K562 (cell line): ENCODE data around the gene NACC1. TPM values are rescaled to one million over a fixed set of nuclear protein-coding genes. Genes with fewer than 3 reads are reported as not detected.

Experiments
- ATAC-seq: fragments of 200-7000 bp; cut with Tn5 transposase; 3 replicates; pipeline ENCODE4 v1.9.1; 2020; ENCODE audit warnings: moderate library complexity
- BruUV-seq: library from RNA; stranded (reverse); fragments of 400-500 nt; replicated peaks from 2 replicates; lab custom pipeline; 2021; lab: Mats Ljungman, UMichigan
- CTCF ChIA-PET: fragments of 300-600 bp; formaldehyde crosslinking; extraction: SDS; loops from one replicate; lab custom pipeline; 2021; ENCODE audit warnings: low intra/inter-chr PET ratio; lab: Yijun Ruan, JAX
- POLR2A ChIA-PET: fragments of 300-600, 350-650 bp; sonication (Branson Sonifier 250); formaldehyde crosslinking; extraction: SDS; loops from one replicate; lab custom pipeline; 2021; ENCODE audit warnings: antibody characterized with exemption, inconsistent platforms; lab: Yijun Ruan, JAX
- DNase-seq, 4 experiments: peaks; one replicate each; pipeline versions ENCODE4 v3.0.0 to v3.0.0-alpha.2; 2011 to 2018; ENCODE audit warnings: low spot score in 3 of 4, mixed read lengths in 3 of 4; ENCODE audit errors: extremely low read depth in 1 of 4
- FAIRE-seq: peaks from 2 replicates; lab custom pipeline; 2011; peaks lifted over from hg19 to GRCh38; lab: Jason Lieb, UNC
- H2AFZ ChIP-seq: 2 replicates; pipeline ENCODE4 v1.6.0; 2011; ENCODE audit warnings: low read depth, low read length, control low read depth, inconsistent platforms
- H3K27ac ChIP-seq: fragments of 200-600 bp; 3 replicates; pipeline ENCODE4 v1.8.0; 2011; ENCODE audit warnings: low read depth, mild to moderate bottlenecking, control low read depth, inconsistent platforms, low read length, moderate library complexity, mixed read lengths; ENCODE audit errors: extremely low read depth
- H3K27me3 ChIP-seq, 2 experiments: fragments of 300-600 bp in 1 of 2; 2 replicates in 1 of 2; 3 replicates in 1 of 2; pipeline versions ENCODE4 v1.6.0 to v1.8.0; 2011; ENCODE audit warnings: inconsistent platforms in 2 of 2, low read length in 2 of 2, mild to moderate bottlenecking in 1 of 2, mixed read lengths in 1 of 2, moderate library complexity in 1 of 2; ENCODE audit not compliant: control insufficient read depth in 2 of 2, insufficient read depth in 2 of 2
- H3K36me3 ChIP-seq: fragments of 300-600 bp; 3 replicates; pipeline ENCODE4 v1.8.0; 2011; ENCODE audit warnings: mild to moderate bottlenecking, low read length, inconsistent platforms; ENCODE audit not compliant: control insufficient read depth, insufficient read depth
- H3K4me1 ChIP-seq, 2 experiments: fragments of 200-600 bp in 1 of 2; replicated peaks in 1 of 2; 2 replicates in 1 of 2; 3 replicates in 1 of 2; pipeline versions ENCODE4 v1.5.1 to v1.8.0; 2011; ENCODE audit warnings: inconsistent platforms in 2 of 2, low read length in 2 of 2, mild to moderate bottlenecking in 1 of 2, mixed read lengths in 1 of 2, moderate library complexity in 1 of 2; ENCODE audit not compliant: control insufficient read depth in 2 of 2, insufficient read depth in 2 of 2
- H3K4me2 ChIP-seq: 2 replicates; pipeline ENCODE4 v1.6.1; 2011; ENCODE audit warnings: low read length, control low read depth, inconsistent platforms, mixed read lengths; ENCODE audit not compliant: insufficient read depth
- H3K4me3 ChIP-seq: fragments of 200-600 bp; sonication (generic), shearing (Covaris generic); 2 replicates; pipeline ENCODE4 v1.5.1; 2016; ENCODE audit warnings: control low read depth, inconsistent platforms
- H3K79me2 ChIP-seq: fragments of 200-600 bp; 3 replicates; pipeline ENCODE4 v1.8.0; 2011; ENCODE audit warnings: low read length, inconsistent platforms; ENCODE audit not compliant: control insufficient read depth, insufficient read depth
- H3K9ac ChIP-seq, 2 experiments: 2 replicates each; pipeline versions ENCODE4 v1.6.0 to v1.6.1; 2011; ENCODE audit warnings: low read depth in 2 of 2, low read length in 2 of 2, control low read depth in 1 of 2, inconsistent platforms in 1 of 2, mild to moderate bottlenecking in 1 of 2, mixed read lengths in 1 of 2; ENCODE audit not compliant: insufficient read depth in 1 of 2
- H3K9me1 ChIP-seq: one replicate; pipeline ENCODE4 v1.6.0; 2011; ENCODE audit warnings: inconsistent platforms, mild to moderate bottlenecking, low read length, moderate library complexity; ENCODE audit not compliant: control insufficient read depth, insufficient read depth
- H3K9me3 ChIP-seq: replicated peaks from 2 replicates; pipeline ENCODE4 v1.5.1; 2011; ENCODE audit warnings: low read depth, low read length, inconsistent platforms; ENCODE audit not compliant: control insufficient read depth, insufficient read depth
- H4K20me1 ChIP-seq: replicated peaks from 2 replicates; pipeline ENCODE4 v1.6.1; 2011; ENCODE audit warnings: low read length, inconsistent platforms, mixed read lengths; ENCODE audit not compliant: control insufficient read depth, insufficient read depth
- MAX ChIP-seq: sonication (generic); formaldehyde crosslinking; IDR thresholded peaks from 2 replicates; pipeline ENCODE4 v1.9.0; 2022; ENCODE audit warnings: mild to moderate bottlenecking, missing genetic modification reagents
- MTA2 ChIP-seq: fragments of 450-650 bp; IDR thresholded peaks from 2 replicates; pipeline ENCODE4 v1.6.1; 2016; ENCODE audit warnings: low read depth
- PTBP1 ChIP-seq: fragments of 200-400 bp; formaldehyde crosslinking; IDR thresholded peaks from 2 replicates; pipeline ENCODE4 v1.6.1; 2017; ENCODE audit warnings: low read depth, low read length
- RBM34 ChIP-seq: fragments of 200-400 bp; formaldehyde crosslinking; IDR thresholded peaks from 2 replicates; pipeline ENCODE4 v1.6.1; 2018; ENCODE audit warnings: low read length, borderline replicate concordance; ENCODE audit not compliant: insufficient read depth
- XRCC5 ChIP-seq: fragments of 200-400 bp; formaldehyde crosslinking; IDR thresholded peaks from 2 replicates; pipeline ENCODE4 v1.6.1; 2017; ENCODE audit warnings: low read depth, mild to moderate bottlenecking, low read length
- ZBTB8A ChIP-seq: fragments of 450-650 bp; IDR thresholded peaks from 2 replicates; pipeline ENCODE4 v1.6.1; 2018; ENCODE audit warnings: mild to moderate bottlenecking, moderate library complexity; ENCODE audit not compliant: partially characterized antibody
- ZNF512 ChIP-seq: IDR thresholded peaks from 2 replicates; pipeline ENCODE4 v1.6.1; 2016; ENCODE audit warnings: missing genetic modification characterization, missing compliant biosample characterization
- WGBS: fragments of 100-300 bp; shearing (Covaris generic); methylation state at CpG from one replicate; pipeline ENCODE4 v1.1.6; 2016; ENCODE audit warnings: low coverage, mixed read lengths; ENCODE audit not compliant: insufficient coverage; ENCODE audit errors: missing lambda C conversion rate; 5-methylcytosine and 5-hydroxymethylcytosine counted together
- in situ Hi-C: fragments of 300-500 bp; cut with MboI; formaldehyde crosslinking; loops from 4 replicates; pipeline ENCODE4 v1.15.0; 2018; ENCODE audit warnings: inconsistent platforms, mixed read lengths
- intact Hi-C: fragments of 100-400 bp; cut with micrococcal nuclease; formaldehyde crosslinking; loops from 2 replicates; pipeline ENCODE4 v1.14.2; 2022
- polyA plus RNA-seq, 8 experiments: library from polyadenylated mRNA; depleted of rRNA in 4 of 8; stranded (reverse) in 5 of 8; unstranded in 3 of 8; fragments of >200 nt; fragmentation: Nextera tagmentation in 2 of 8; fragmentation: Illumina TruSeq in 1 of 8; extraction: Ambion mirVana in 2 of 8; extraction: Trizol in 1 of 8; gene quantifications; 2 replicates each; pipeline versions ENCODE4 v1.2.1 to v1.2.3, GENCODE V29; 2011 to 2014; ENCODE audit warnings: inconsistent platforms in 1 of 8, missing spikeins in 1 of 8
- total RNA-seq, 7 experiments: library from RNA; depleted of rRNA in 6 of 7; stranded (reverse); fragments of >200 nt in 6 of 7; fragmentation: Illumina TruSeq in 2 of 7; extraction: Trizol in 2 of 7; gene quantifications; 2 replicates each; pipeline versions ENCODE4 v1.2.1 to v1.2.3, GENCODE V29; 2011 to 2021; ENCODE audit warnings: low replicate concordance in 1 of 7
- TF ChIP-seq, protein P1 (sequence below): fragments of 450-650 bp; formaldehyde crosslinking; IDR thresholded peaks from 2 replicates; pipeline ENCODE4 v1.4.0; 2022; ENCODE audit warnings: missing genetic modification characterization
- TF ChIP-seq, protein P2 (sequence below): fragments of 250-450 bp; sonication (Bioruptor Pico); IDR thresholded peaks from 2 replicates; pipeline ENCODE4 v1.4.0; 2020
- TF ChIP-seq, protein P3 (sequence below): fragments of 450-650 bp; IDR thresholded peaks from 2 replicates; pipeline ENCODE4 v1.6.1; 2016; ENCODE audit warnings: antibody characterized with exemption

Gene NACC1
- total and polyA plus RNA-seq, 9 of the 15 experiments (the other 6 are each of a cell fraction or from before 2014, with no cell fraction given) = 0.04 to 96.6 (median 25.8) TPM

DNA sequence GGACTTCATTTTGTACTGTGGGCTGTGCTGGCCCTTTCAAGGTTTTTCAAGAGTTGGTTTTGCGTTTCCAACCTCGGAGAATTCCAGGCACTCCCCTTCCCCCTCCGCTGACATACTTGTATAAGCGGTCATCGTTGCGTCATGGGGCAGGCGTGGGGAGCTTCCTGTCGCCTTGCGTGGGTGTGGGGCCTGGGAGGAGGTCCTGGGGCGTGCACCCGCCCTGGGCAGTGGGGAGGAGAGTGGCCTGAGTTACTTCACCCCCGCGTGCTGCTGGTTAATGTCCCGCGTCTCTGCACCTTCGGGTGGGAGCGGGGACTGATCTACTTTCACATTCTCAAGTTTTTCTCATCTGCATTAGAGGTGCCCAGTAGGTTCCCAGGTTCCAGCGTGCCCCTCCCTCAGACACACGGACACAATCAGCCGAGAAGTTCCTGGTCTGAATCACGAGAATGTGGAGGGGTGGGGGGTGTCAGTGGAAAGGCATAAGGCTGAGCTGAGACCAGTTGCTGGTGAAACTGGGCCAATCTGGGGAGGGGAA lies 36.2 kb downstream of the NACC1 start:
- DNase-seq (peak; percentile 58 to 87 (median 64)), FAIRE-seq (peak; percentile 19), ATAC-seq (no peak)
- no peaks in the 10 kb centered on the region for H3K27me3 ChIP-seq
- peaks cover 61% of the 10 kb centered on the region for H3K79me2 ChIP-seq
- intact Hi-C loops (loop anchor here (5.0 kb wide), 1 partner anchor 38 kb away; no protein-coding TSS in a partner anchor), in situ Hi-C loops (no loop called here)
- ChIA-PET CTCF (interaction anchor here (0.7 kb wide), 1 partner anchor 188 kb away, joined by 3 read pairs; no protein-coding TSS in a partner anchor), POLR2A (interaction anchor here (0.5 to 3.3 kb wide), 20 partner anchors 9 to 488 kb away, joined by 3 to 39 read pairs (median 4); partner anchors contain the start of genes MAN2B1 and WDR83)
- BruUV-seq = TSS peak; percentile 72
- H3K4me1 ChIP-seq = peaks cover 11 to 60% of the 10 kb centered on the region in 2 experiments
- WGBS = 1% methylated on average over 21 of the region's 21 CpGs
- H3K9me3 ChIP-seq = no peaks in the 10 kb centered on the region
- H3K9ac ChIP-seq = peak overlapping the region; percentile 96 to 97
- peak overlapping the region; percentile 95 for H3K27ac ChIP-seq
- no peak overlapping the region for H2AFZ ChIP-seq
- H3K9me1 ChIP-seq = no peaks in the 10 kb centered on the region
- peak overlapping the region; percentile 93 for H3K4me2 ChIP-seq
- peaks cover 23% of the 10 kb centered on the region for H4K20me1 ChIP-seq
- peak overlapping the region; percentile 98 for H3K4me3 ChIP-seq
- peaks cover 14% of the 10 kb centered on the region; the same call in 1 of the 3 replicates for H3K36me3 ChIP-seq
- no peak for TF ChIP-seq MAX
- TF ChIP-seq, protein P1, sequence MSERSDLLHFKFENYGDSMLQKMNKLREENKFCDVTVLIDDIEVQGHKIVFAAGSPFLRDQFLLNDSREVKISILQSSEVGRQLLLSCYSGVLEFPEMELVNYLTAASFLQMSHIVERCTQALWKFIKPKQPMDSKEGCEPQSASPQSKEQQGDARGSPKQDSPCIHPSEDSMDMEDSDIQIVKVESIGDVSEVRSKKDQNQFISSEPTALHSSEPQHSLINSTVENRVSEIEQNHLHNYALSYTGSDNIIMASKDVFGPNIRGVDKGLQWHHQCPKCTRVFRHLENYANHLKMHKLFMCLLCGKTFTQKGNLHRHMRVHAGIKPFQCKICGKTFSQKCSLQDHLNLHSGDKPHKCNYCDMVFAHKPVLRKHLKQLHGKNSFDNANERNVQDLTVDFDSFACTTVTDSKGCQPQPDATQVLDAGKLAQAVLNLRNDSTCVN (CRISPR knock-in tag) = no peak
- no peak for TF ChIP-seq MTA2
- peak; percentile 35; the same call in 1 of the 2 replicates for TF ChIP-seq PTBP1
- TF ChIP-seq RBM34 = no peak
- TF ChIP-seq XRCC5 = peak; percentile 27
- TF ChIP-seq, protein P2, sequence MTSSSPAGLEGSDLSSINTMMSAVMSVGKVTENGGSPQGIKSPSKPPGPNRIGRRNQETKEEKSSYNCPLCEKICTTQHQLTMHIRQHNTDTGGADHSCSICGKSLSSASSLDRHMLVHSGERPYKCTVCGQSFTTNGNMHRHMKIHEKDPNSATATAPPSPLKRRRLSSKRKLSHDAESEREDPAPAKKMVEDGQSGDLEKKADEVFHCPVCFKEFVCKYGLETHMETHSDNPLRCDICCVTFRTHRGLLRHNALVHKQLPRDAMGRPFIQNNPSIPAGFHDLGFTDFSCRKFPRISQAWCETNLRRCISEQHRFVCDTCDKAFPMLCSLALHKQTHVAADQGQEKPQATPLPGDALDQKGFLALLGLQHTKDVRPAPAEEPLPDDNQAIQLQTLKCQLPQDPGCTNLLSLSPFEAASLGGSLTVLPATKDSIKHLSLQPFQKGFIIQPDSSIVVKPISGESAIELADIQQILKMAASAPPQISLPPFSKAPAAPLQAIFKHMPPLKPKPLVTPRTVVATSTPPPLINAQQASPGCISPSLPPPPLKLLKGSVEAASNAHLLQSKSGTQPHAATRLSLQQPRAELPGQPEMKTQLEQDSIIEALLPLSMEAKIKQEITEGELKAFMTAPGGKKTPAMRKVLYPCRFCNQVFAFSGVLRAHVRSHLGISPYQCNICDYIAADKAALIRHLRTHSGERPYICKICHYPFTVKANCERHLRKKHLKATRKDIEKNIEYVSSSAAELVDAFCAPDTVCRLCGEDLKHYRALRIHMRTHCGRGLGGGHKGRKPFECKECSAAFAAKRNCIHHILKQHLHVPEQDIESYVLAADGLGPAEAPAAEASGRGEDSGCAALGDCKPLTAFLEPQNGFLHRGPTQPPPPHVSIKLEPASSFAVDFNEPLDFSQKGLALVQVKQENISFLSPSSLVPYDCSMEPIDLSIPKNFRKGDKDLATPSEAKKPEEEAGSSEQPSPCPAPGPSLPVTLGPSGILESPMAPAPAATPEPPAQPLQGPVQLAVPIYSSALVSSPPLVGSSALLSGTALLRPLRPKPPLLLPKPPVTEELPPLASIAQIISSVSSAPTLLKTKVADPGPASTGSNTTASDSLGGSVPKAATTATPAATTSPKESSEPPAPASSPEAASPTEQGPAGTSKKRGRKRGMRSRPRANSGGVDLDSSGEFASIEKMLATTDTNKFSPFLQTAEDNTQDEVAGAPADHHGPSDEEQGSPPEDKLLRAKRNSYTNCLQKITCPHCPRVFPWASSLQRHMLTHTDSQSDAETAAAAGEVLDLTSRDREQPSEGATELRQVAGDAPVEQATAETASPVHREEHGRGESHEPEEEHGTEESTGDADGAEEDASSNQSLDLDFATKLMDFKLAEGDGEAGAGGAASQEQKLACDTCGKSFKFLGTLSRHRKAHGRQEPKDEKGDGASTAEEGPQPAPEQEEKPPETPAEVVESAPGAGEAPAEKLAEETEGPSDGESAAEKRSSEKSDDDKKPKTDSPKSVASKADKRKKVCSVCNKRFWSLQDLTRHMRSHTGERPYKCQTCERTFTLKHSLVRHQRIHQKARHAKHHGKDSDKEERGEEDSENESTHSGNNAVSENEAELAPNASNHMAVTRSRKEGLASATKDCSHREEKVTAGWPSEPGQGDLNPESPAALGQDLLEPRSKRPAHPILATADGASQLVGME (CRISPR knock-in tag) = no peak
- no peak for TF ChIP-seq ZBTB8A
- no peak for TF ChIP-seq ZNF512 (tag)
- TF ChIP-seq, protein P3, sequence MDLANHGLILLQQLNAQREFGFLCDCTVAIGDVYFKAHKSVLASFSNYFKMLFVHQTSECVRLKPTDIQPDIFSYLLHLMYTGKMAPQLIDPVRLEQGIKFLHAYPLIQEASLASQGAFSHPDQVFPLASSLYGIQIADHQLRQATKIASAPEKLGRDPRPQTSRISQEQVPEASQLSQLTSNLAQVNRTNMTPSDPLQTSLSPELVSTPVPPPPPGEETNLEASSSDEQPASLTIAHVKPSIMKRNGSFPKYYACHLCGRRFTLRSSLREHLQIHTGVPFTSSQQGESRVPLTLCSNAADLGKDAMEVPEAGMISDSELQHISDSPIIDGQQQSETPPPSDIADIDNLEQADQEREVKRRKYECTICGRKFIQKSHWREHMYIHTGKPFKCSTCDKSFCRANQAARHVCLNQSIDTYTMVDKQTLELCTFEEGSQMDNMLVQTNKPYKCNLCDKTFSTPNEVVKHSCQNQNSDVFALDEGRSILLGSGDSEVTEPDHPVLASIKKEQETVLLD = 0 out of 2 replicates have a peak, but pooled peaks have one; percentile 41
